HAP-1 (cell line): ENCODE data around the gene ATG13.
"Not testable (repeated sequence)": the region's sequence is repeated elsewhere in the genome, so short reads cannot be mapped to it uniquely, and the experiment has no call there.

Source experiments
- DNase-seq, 2 experiments: peaks; one replicate each; pipeline ENCODE4 v3.0.0-alpha.2; 2016 to 2020; ENCODE audit warnings: low spot score in 2 of 2
- H3K27me3 ChIP-seq: fragments of 250-450 bp; sonication (Bioruptor Pico); 2 replicates; pipeline ENCODE4 v1.5.1; 2020; ENCODE audit warnings: low read depth, mild to moderate bottlenecking, moderate library complexity
- H3K36me3 ChIP-seq: fragments of 250-450 bp; sonication (Bioruptor Pico); replicated peaks from 2 replicates; pipeline ENCODE4 v1.5.1; 2020; ENCODE audit warnings: mild to moderate bottlenecking
- H3K4me1 ChIP-seq: fragments of 250-450 bp; sonication (Bioruptor Pico); 2 replicates; pipeline ENCODE4 v1.5.1; 2020; ENCODE audit warnings: mild to moderate bottlenecking
- H3K4me3 ChIP-seq: fragments of 250-450 bp; sonication (Bioruptor Pico); 2 replicates; pipeline ENCODE4 v1.5.1; 2020; ENCODE audit warnings: mild to moderate bottlenecking, moderate library complexity
- H3K9me3 ChIP-seq: fragments of 250-450 bp; sonication (Bioruptor Pico); 2 replicates; pipeline ENCODE4 v1.5.1; 2020; ENCODE audit warnings: mild to moderate bottlenecking, moderate library complexity
- in situ Hi-C: fragments of 300-500 bp; cut with MboI; formaldehyde crosslinking; loops from 3 replicates; pipeline ENCODE4 v1.14.3; 2020; ENCODE audit warnings: low sequenced_read_pairs, inconsistent platforms, mixed read lengths

The ATG13 gene

GRCh38 chr11:46694072-46694471 is 76.7 kb downstream of the ATG13 start:
- Histone ChIP-seq H3K36me3 (peaks cover 8% of the 10 kb centered on the region), H3K27me3 (no peaks in the 10 kb centered on the region), H3K4me3 (no peak overlapping the region), H3K4me1 (no peaks in the 10 kb centered on the region), H3K9me3 (no peaks in the 10 kb centered on the region)
- DNase-seq = no peak
- in situ Hi-C loops = no loop called here

DNA sequence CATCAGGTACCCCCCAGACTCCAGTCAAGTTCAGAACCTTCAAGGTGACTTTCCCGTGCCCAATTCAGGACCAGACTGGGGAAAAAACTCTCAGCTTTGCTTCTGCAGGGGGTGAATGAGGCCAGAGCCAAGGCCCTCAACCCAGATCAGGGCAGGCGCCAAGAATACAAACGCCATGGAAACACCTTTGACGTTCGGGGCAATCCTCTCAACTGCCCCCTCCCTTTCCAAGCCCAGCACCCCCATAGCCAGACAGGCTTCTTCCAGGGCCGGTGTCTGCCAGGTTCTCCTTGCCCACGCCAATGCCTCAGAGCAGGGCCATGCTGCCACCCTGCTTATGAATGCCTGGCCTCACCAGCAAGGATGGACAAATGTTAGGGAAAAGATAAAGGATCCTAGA is 77.3 kb downstream of the ATG13 start:
- in situ Hi-C loops = no loop called here
- H3K4me3 ChIP-seq = no peak overlapping the region
- H3K9me3 ChIP-seq = no peaks in the 10 kb centered on the region
- H3K36me3 ChIP-seq = peaks cover 8% of the 10 kb centered on the region
- H3K4me1 ChIP-seq = no peaks in the 10 kb centered on the region
- no peaks in the 10 kb centered on the region for H3K27me3 ChIP-seq
- no peak for DNase-seq

GRCh38 chr11:46695345-46696211 is 78.2 kb downstream of the ATG13 start:
- no peak overlapping the region for H3K4me3 ChIP-seq
- in situ Hi-C loops = no loop called here
- H3K4me1 ChIP-seq = no peaks in the 10 kb centered on the region

DNA sequence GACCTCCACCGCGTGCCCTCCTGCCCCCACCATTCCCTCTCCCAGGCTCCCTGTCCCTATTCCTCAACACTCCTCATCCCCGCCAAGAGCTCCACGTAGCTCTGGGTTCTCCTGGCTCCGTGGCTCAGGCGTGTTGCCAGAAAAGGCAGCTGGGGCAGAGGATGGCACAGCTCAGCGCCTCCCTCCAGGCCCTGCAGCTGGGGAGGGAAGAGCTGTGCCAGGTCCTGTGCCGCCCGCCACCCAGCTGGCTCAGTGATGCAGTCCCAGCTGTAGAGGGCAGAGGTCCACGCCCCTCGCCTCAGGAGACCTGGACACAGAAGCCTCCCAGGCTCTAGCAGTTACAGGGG is 78.8 kb downstream of the ATG13 start:
- no peaks in the 10 kb centered on the region for H3K27me3 ChIP-seq
- in situ Hi-C loops = no loop called here
- no peak for DNase-seq
- no peak overlapping the region for H3K4me3 ChIP-seq
- no peaks in the 10 kb centered on the region for H3K4me1 ChIP-seq
- H3K9me3 ChIP-seq = no peaks in the 10 kb centered on the region
- H3K36me3 ChIP-seq = peaks cover 8% of the 10 kb centered on the region

More at GRCh38 chr11:46695345-46696211, 78.2 kb downstream of the ATG13 start:
- no peak for DNase-seq
- H3K27me3 ChIP-seq = no peaks in the 10 kb centered on the region
- peaks cover 8% of the 10 kb centered on the region for H3K36me3 ChIP-seq
- H3K9me3 ChIP-seq = no peaks in the 10 kb centered on the region

DNA sequence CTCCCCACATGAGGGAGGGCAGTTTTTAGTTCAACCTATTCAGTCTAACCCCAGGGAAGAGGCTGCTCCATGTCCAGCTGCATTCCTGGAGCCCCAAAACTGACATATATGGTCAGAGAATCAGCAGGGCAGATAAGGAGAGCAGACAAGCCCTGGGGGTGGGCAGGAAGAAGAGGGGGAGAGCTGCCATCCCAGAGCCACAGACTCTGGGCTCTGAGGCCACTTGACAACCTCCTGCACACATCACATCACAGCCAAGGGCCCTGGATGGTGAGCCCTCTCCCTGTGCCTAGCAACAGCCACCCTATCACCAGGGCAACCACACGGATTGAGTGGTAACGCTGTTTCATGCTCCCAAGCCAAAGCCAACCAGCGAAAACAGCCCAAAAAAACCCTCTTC is 80.0 kb downstream of the ATG13 start:
- in situ Hi-C loops = no loop called here
- no peaks in the 10 kb centered on the region for H3K9me3 ChIP-seq
- no peaks in the 10 kb centered on the region for H3K27me3 ChIP-seq
- H3K4me3 ChIP-seq = no peak overlapping the region
- DNase-seq = no peak
- peaks cover 7% of the 10 kb centered on the region for H3K4me1 ChIP-seq
- peaks cover 15% of the 10 kb centered on the region for H3K36me3 ChIP-seq

GRCh38 chr11:46697723-46698122 is 80.4 kb downstream of the ATG13 start:
- DNase-seq = no peak
- in situ Hi-C loops = no loop called here
- H3K4me3 ChIP-seq = no peak overlapping the region

DNA sequence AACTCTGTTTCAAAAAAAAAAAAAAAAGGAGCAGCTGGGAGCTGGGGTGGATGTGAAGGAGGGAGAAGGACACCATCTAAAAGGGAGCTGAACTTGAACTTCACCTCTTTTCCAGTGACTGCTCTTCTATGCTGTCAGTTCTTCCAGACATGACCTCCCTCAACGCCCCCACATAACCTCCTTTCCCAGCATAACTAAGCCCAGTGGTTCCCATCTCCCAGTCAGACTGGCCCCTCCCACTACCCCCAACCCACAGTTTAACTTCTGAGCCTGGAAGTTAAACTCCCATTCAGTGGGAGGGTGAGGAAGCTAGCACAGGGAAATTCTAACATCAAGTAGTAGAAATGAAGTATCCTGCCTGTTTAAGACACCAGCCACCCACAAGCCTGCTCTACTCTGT is 81.2 kb downstream of the ATG13 start:
- Histone ChIP-seq H3K4me1 (peaks cover 7% of the 10 kb centered on the region), H3K4me3 (no peak overlapping the region), H3K36me3 (peaks cover 27% of the 10 kb centered on the region), H3K9me3 (no peaks in the 10 kb centered on the region), H3K27me3 (no peaks in the 10 kb centered on the region)
- no peak for DNase-seq
- in situ Hi-C loops = no loop called here

More at GRCh38 chr11:46697723-46698122, 80.4 kb downstream of the ATG13 start:
- Histone ChIP-seq H3K4me1 (peaks cover 7% of the 10 kb centered on the region), H3K9me3 (no peaks in the 10 kb centered on the region), H3K27me3 (no peaks in the 10 kb centered on the region), H3K36me3 (peaks cover 19% of the 10 kb centered on the region)

DNA sequence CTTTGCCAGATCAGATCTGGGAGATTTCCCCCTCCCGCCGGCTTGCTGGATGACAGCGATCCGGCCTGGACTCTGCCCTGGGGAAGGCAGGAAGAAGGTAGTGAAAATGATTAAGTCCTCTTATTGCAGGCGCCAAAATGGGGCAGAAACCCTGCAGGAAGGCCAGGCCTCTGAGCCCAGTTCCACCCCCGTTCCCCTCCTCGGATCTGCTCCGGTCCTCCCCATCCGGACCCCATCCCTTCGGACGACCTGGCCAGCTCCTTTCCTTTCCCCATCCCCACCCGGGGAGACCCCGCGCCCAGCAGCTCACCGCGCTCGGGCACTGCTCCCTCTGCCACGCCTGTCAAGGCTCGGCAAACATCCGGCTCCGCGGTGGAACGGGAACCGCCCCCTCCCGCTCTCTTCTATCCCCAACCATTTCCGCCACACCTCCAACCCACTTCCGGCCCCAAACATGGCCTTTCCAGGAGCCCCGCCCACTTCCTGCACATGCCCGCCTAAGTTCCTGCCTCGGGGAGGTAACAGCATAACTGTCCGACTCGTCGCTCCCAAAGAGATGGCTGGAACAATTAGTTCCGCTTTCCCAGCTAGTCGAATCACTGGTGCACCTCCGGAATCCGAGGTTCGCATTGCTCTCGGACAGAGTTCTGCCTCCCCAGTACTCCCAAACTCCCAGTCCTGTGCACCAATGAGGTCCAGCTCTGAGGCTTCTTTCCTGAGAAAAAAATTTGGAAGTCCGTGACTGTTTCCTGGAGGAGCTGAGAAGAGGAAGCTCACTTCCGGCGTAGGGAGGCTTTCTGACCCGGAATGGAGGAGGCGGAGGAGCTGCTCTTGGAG is 83.1 kb downstream of the ATG13 start, which contains the start of the genes ARHGAP1 and ZNF408:
TSS of gene ARHGAP1 (minus strand) at position 379 of the 837 bp plus-strand sequence. CDS start 4,512 bp downstream, outside the sequence.
TSS of gene ZNF408 (plus strand) at position 791 of the 837 bp plus-strand sequence. CDS start at position 808, 17 bp downstream.
- peak within 1 kb of the TSS; percentile 83 for H3K4me3 ChIP-seq

GRCh38 chr11:46701078-46701654 is 83.8 kb downstream of the ATG13 start:
- no peaks in the 10 kb centered on the region for H3K27me3 ChIP-seq
- peaks cover 7% of the 10 kb centered on the region for H3K4me1 ChIP-seq
- no peak for DNase-seq
- peaks cover 43% of the 10 kb centered on the region for H3K36me3 ChIP-seq
- H3K9me3 ChIP-seq = no peaks in the 10 kb centered on the region
- H3K4me3 ChIP-seq = peak overlapping the region; percentile 83
- in situ Hi-C loops = no loop called here

More for the DNA sequence above, 83.1 kb downstream of the ATG13 start, which contains the start of the genes ARHGAP1 and ZNF408:
- H3K9me3 ChIP-seq = no peaks in the 10 kb centered on the region
- no peaks in the 10 kb centered on the region for H3K27me3 ChIP-seq
- H3K36me3 ChIP-seq = peaks cover 36% of the 10 kb centered on the region
- H3K4me1 ChIP-seq = peaks cover 7% of the 10 kb centered on the region
- in situ Hi-C loops = no loop called here
- peak; percentile 95 to 100 for DNase-seq

DNA sequence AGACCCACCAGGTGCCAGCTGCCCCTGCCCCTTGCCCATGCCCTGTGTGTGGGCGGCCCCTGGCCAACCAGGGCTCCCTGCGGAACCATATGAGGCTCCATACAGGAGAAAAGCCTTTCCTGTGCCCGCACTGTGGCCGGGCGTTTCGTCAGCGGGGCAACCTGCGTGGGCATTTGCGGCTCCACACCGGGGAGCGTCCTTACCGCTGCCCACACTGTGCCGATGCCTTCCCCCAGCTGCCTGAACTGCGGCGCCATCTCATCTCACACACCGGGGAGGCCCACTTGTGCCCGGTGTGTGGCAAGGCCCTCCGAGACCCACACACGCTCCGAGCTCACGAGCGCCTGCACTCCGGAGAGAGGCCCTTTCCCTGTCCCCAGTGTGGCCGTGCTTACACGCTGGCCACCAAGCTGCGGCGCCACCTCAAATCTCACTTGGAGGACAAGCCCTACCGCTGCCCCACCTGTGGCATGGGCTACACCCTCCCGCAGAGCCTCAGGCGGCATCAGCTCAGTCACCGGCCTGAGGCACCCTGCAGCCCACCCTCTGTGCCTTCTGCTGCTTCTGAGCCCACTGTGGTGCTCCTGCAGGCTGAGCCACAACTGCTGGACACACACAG is 87.8 kb downstream of the ATG13 start:
- in situ Hi-C loops = no loop called here
- DNase-seq = no peak
- Histone ChIP-seq H3K27me3 (no peaks in the 10 kb centered on the region), H3K4me1 (peaks cover 7% of the 10 kb centered on the region), H3K9me3 (no peaks in the 10 kb centered on the region), H3K4me3 (no peak overlapping the region), H3K36me3 (peaks cover 48% of the 10 kb centered on the region)

DNA sequence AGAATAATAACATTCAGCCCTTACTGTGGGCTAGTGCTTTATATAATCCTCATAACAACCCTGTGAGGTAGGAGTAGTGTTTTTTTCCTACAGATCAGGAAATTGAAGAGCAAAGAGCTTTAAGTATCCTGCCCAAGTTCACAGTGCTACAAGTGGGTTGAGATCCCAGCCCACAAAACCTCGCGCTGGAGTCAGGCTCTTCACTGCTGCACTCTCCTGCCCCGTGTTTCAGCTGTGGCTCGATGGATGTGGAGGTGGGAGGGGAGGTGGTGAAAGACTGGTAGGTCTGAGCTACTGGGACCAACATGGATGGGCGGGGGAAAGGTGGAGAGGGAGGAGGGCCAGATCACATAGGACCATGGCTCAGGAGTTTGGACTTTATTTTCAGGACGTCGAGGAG is 89.5 kb downstream of the ATG13 start:
- DNase-seq = no peak
- Histone ChIP-seq H3K4me1 (peaks cover 3% of the 10 kb centered on the region), H3K27me3 (no peaks in the 10 kb centered on the region), H3K4me3 (no peak overlapping the region), H3K9me3 (no peaks in the 10 kb centered on the region), H3K36me3 (peaks cover 45% of the 10 kb centered on the region)
- in situ Hi-C loops = no loop called here

DNA sequence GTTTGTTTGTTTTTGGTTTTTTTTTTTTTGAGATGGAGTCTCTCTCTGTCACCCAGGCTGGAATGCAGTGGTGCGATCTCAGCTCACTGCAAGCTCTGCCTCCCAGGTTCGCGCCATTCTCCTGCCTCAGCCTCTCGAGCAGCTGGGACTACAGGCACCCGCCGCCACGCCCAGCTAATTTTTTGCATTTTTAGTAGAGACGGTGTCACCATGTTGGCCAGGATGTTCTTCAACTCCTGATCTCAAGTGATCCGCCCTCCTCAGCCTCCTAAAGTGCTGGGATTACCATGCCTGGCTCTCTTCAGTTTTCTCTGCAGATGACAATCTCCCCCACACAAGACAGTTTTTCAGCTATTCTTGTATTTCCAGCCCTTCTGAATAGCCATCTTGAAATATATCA is 92.0 kb downstream of the ATG13 start:
- peaks cover 23% of the 10 kb centered on the region for H3K36me3 ChIP-seq
- H3K27me3 ChIP-seq, DNase-seq, H3K4me1 ChIP-seq, H3K9me3 ChIP-seq, in situ Hi-C loops, H3K4me3 ChIP-seq: not testable (repeated sequence)

DNA sequence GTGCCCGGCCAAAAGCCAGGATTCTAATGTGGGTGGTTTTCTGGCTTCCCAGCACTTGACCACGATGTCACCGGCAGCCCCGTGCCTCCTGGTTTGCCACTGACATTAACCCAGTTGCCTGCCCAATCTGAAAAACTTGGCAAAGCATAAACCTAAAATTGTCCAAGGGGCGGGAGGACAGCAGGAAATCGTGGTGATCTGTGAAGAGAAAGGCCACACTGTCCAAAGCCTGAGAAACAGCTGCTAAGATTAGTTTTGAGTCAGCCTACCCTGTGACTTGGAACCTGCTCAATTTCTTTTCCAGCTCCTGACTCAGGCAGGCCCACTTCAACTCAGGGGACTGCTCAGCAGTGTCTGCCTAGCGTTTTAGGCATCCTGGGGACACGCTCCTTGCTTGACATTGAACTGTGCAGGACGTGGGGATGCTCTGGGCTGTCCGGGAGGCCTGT is 93.5 kb downstream of the ATG13 start:
- no peak for DNase-seq
- Histone ChIP-seq H3K27me3 (no peaks in the 10 kb centered on the region), H3K4me3 (no peak overlapping the region), H3K36me3 (peaks cover 8% of the 10 kb centered on the region), H3K4me1 (no peaks in the 10 kb centered on the region), H3K9me3 (no peaks in the 10 kb centered on the region)
- in situ Hi-C loops = no loop called here
